Chondrocyte (in vitro differentiated cells): ENCODE data around the gene KIAA1217. TPM values are rescaled to one million over a fixed set of nuclear protein-coding genes. Genes with fewer than 3 reads are reported as not detected.
A peak's percentile ranks its signal among the peaks of the same experiment; 100 is the strongest.
"Not testable (repeated sequence)": the region's sequence is repeated elsewhere in the genome, so short reads cannot be mapped to it uniquely, and the experiment has no call there.

Experiments used
- DNase-seq: peaks from one replicate; pipeline ENCODE4 v3.0.0; 2021; ENCODE audit warnings: mixed read lengths, low spot score
- H3K27ac Mint-ChIP-seq: one replicate; pipeline ENCODE4 v1.8.0; 2021; ENCODE audit warnings: mild to moderate bottlenecking, moderate library complexity, mixed read lengths; ENCODE audit not compliant: unreplicated experiment
- H3K27me3 Mint-ChIP-seq: 2 replicates; pipeline ENCODE4 v1.8.0; 2021; ENCODE audit warnings: low read depth, mixed read lengths
- H3K36me3 Mint-ChIP-seq: 2 replicates; pipeline ENCODE4 v1.8.0; 2021; ENCODE audit warnings: low read depth, mixed read lengths
- H3K4me1 Mint-ChIP-seq: 2 replicates; pipeline ENCODE4 v1.8.0; 2021; ENCODE audit warnings: low read depth, mild to moderate bottlenecking, mixed read lengths
- H3K4me3 Mint-ChIP-seq: one replicate; pipeline ENCODE4 v1.8.0; 2021; ENCODE audit warnings: mild to moderate bottlenecking, moderate library complexity, mixed read lengths; ENCODE audit not compliant: unreplicated experiment
- H3K9me3 Mint-ChIP-seq: 2 replicates; pipeline ENCODE4 v1.8.0; 2021; ENCODE audit warnings: low read depth, mixed read lengths
- CTCF ChIP-seq: fragments of 200-600 bp; sonication (generic); IDR thresholded peaks from 2 replicates; pipeline ENCODE4 v1.5.0; 2021; ENCODE audit warnings: antibody characterized with exemption, mild to moderate bottlenecking, moderate library complexity
- total RNA-seq: library from RNA; stranded (reverse); gene quantifications from 3 replicates; pipeline ENCODE4 v1.2.1, GENCODE V29; 2021

Gene KIAA1217
- total RNA-seq, 1 donor from 2014 or later, result 13.2 TPM

DNA sequence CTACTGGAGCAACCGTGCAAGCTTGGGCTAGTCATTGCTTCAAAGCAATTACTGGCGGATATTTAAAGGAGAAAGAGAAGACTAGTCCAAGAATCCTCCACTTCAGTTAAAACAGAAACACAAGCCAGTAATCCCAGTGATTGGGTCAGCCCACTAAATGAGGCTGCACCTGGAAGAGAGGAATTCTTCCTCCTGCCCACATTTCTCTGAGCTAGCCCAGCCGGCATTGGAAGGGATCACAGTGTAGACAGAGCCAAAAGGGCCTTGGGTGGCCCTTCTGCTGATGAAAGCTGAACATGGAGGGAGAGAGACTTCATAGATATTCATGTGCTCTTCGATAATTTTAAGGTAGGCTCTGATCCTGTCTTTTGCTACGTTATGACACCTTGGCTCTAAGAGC lies 228.4 kb downstream of the KIAA1217 start:
- TF ChIP-seq CTCF, result no peak
- no peak overlapping the region for H3K4me3 Mint-ChIP-seq
- H3K4me1 Mint-ChIP-seq, result peaks cover 44% of the 10 kb centered on the region
- H3K27me3 Mint-ChIP-seq, result no peaks in the 10 kb centered on the region
- no peak for DNase-seq
- H3K36me3 Mint-ChIP-seq, result no peaks in the 10 kb centered on the region
- H3K27ac Mint-ChIP-seq, result no peak overlapping the region
- H3K9me3 Mint-ChIP-seq, result no peaks in the 10 kb centered on the region

- no peaks in the 10 kb centered on the region for H3K9me3 Mint-ChIP-seq
- no peak overlapping the region for H3K4me3 Mint-ChIP-seq
- TF ChIP-seq CTCF, result no peak
- DNase-seq, result no peak
- peaks cover 2% of the 10 kb centered on the region for H3K36me3 Mint-ChIP-seq
- peaks cover 45% of the 10 kb centered on the region for H3K4me1 Mint-ChIP-seq
- peak overlapping the region; percentile 59 for H3K27ac Mint-ChIP-seq
- no peaks in the 10 kb centered on the region for H3K27me3 Mint-ChIP-seq
These were observed 229.9 kb downstream of the KIAA1217 start for GRCh38 chr10:24438800-24439199.

DNA sequence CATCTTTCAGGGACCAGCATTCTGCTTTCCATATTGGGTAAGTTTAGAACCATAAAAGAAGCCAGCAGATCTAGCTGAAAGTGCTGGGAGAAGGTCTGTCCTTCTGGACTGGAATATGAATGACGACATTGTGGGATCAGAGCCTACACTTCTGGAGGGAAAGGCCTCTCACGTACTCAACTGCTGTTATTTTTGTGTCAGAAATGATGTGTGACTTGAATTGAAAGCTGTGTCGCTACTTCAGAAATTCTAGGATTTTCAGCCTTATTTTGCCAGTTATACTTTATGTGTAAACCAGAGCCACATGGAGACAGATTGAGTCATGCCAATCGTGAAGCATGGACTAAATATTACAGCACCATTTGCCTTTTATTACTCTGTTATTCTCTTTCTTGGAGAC lies 231.0 kb downstream of the KIAA1217 start:
- H3K9me3 Mint-ChIP-seq, result no peaks in the 10 kb centered on the region

GRCh38 chr10:24440817-24441797 lies 232.2 kb downstream of the KIAA1217 start:
- H3K27ac Mint-ChIP-seq, result peak overlapping the region; percentile 60
- no peaks in the 10 kb centered on the region for H3K27me3 Mint-ChIP-seq
- peaks cover 2% of the 10 kb centered on the region for H3K36me3 Mint-ChIP-seq
- DNase-seq, result no peak
- no peak for TF ChIP-seq CTCF
- peaks cover 48% of the 10 kb centered on the region for H3K4me1 Mint-ChIP-seq
- H3K4me3 Mint-ChIP-seq, result no peak overlapping the region
- no peaks in the 10 kb centered on the region for H3K9me3 Mint-ChIP-seq

More for the DNA sequence above, 231.0 kb downstream of the KIAA1217 start:
- Mint-ChIP-seq H3K36me3 (peaks cover 2% of the 10 kb centered on the region), H3K4me1 (peaks cover 53% of the 10 kb centered on the region), H3K27ac (no peak overlapping the region), H3K27me3 (no peaks in the 10 kb centered on the region), H3K4me3 (no peak overlapping the region)
- DNase-seq, result no peak
- no peak for TF ChIP-seq CTCF

- Mint-ChIP-seq H3K36me3 (peaks cover 2% of the 10 kb centered on the region), H3K27ac (peak overlapping the region; percentile 14), H3K4me3 (no peak overlapping the region), H3K9me3 (no peaks in the 10 kb centered on the region), H3K4me1 (peaks cover 55% of the 10 kb centered on the region), H3K27me3 (no peaks in the 10 kb centered on the region)
- DNase-seq, result no peak
- no peak for TF ChIP-seq CTCF
These were observed 233.3 kb downstream of the KIAA1217 start for GRCh38 chr10:24442234-24442633.

GRCh38 chr10:24442641-24443174 lies 233.8 kb downstream of the KIAA1217 start:
- peaks cover 58% of the 10 kb centered on the region for H3K4me1 Mint-ChIP-seq
- not testable (repeated sequence) for H3K27me3 Mint-ChIP-seq, H3K27ac Mint-ChIP-seq, H3K36me3 Mint-ChIP-seq, DNase-seq, H3K4me3 Mint-ChIP-seq, H3K9me3 Mint-ChIP-seq
